OCI-LY7 (cell line): ENCODE data around the gene TMEM244.

Experiments used
- EZH2phosphoT487 ChIP-seq: fragments of 200-600 bp; sonication (generic); IDR thresholded peaks from 2 replicates; pipeline ENCODE4 v1.6.1; 2018; ENCODE audit warnings: low read depth, borderline replicate concordance, mild to moderate bottlenecking, mixed run types, antibody characterized with exemption, low read length, moderate library complexity, mixed read lengths
- TF ChIP-seq, protein P1 (sequence below): fragments of 200-600 bp; sonication (generic); conservative IDR thresholded peaks from 2 replicates; pipeline ENCODE4 v1.5.1; 2014; ENCODE audit warnings: mild to moderate bottlenecking, antibody characterized with exemption, low read length, moderate library complexity, mixed read lengths

DNA sequence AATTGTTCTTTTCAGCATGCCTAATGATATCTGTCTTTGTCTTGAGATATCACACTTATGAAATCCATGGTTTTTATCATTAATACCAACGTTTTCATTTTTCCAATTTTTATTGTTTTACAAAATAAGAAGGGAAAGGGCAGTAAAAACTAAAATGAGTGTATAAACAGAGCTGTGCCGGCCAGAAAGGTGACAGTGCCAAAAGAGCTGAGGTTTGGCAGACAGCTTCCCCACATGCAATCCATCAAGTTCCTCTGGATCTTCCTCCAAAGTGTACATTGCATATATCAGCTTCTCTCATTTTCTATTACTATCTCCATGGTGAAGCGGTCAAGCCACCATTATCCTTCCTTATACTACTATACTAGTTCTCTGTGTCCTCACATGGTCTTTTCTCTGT lies 10.1 kb upstream of the TMEM244 start:
- TF ChIP-seq, protein P1, sequence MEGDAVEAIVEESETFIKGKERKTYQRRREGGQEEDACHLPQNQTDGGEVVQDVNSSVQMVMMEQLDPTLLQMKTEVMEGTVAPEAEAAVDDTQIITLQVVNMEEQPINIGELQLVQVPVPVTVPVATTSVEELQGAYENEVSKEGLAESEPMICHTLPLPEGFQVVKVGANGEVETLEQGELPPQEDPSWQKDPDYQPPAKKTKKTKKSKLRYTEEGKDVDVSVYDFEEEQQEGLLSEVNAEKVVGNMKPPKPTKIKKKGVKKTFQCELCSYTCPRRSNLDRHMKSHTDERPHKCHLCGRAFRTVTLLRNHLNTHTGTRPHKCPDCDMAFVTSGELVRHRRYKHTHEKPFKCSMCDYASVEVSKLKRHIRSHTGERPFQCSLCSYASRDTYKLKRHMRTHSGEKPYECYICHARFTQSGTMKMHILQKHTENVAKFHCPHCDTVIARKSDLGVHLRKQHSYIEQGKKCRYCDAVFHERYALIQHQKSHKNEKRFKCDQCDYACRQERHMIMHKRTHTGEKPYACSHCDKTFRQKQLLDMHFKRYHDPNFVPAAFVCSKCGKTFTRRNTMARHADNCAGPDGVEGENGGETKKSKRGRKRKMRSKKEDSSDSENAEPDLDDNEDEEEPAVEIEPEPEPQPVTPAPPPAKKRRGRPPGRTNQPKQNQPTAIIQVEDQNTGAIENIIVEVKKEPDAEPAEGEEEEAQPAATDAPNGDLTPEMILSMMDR = no peak
- no peak for TF ChIP-seq EZH2phosphoT487
